ENCODE data around the gene HOMER2. TPM values are rescaled to one million over a fixed set of nuclear protein-coding genes. Genes with fewer than 3 reads are reported as not detected.

The HOMER2 gene
- total and polyA plus RNA-seq, 9 of the 15 experiments (the other 6 are each of a cell fraction or from before 2014, with no cell fraction given) = 0.13 to 0.47 (median 0.29) TPM; not detected in 1

- Histone ChIP-seq H3K27me3 (ENCODE audit: control insufficient read depth in 2 of 2, insufficient read depth in 2 of 2, low read length in 2 of 2) (peaks cover 35 to 66% of the 10 kb centered on the region in 2 experiments), H3K79me2 (ENCODE audit: control insufficient read depth, insufficient read depth, low read length) (no peaks in the 10 kb centered on the region), H3K4me2 (ENCODE audit: insufficient read depth, low read length) (no peak overlapping the region), H3K4me1 (replicated peaks in 1 of 2; ENCODE audit: control insufficient read depth in 2 of 2, insufficient read depth in 2 of 2, low read length in 2 of 2) (no peaks in the 10 kb centered on the region), H3K9ac (ENCODE audit: insufficient read depth in 1 of 2, low read depth in 2 of 2, low read length in 2 of 2) (no peak overlapping the region), H3K9me3 (replicated peaks; ENCODE audit: control insufficient read depth, insufficient read depth, low read depth, low read length) (no peaks in the 10 kb centered on the region), H4K20me1 (replicated peaks; ENCODE audit: control insufficient read depth, insufficient read depth, low read length) (no peaks in the 10 kb centered on the region), H2AFZ (ENCODE audit: low read depth, low read length) (no peak overlapping the region), H3K4me3 (no peak overlapping the region), H3K9me1 (ENCODE audit: control insufficient read depth, insufficient read depth, low read length) (no peaks in the 10 kb centered on the region), H3K27ac (ENCODE audit: extremely low read depth, low read depth, low read length) (no peak overlapping the region), H3K36me3 (ENCODE audit: control insufficient read depth, insufficient read depth, low read length) (no peaks in the 10 kb centered on the region)
- TF ChIP-seq MED1 (CRISPR knock-in tag; IDR thresholded peaks at IDR 0.05; ENCODE audit: borderline replicate concordance) (no peak), RBM15 (IDR thresholded peaks at IDR 0.05; ENCODE audit: insufficient read depth, low read length) (no peak), ZNF778 (CRISPR knock-in tag; IDR thresholded peaks at IDR 0.05) (no peak), SNIP1 (IDR thresholded peaks at IDR 0.05; ENCODE audit: low read depth) (no peak), MLLT1 (IDR thresholded peaks at IDR 0.05) (no peak), CBFA2T2 (conservative IDR thresholded peaks at IDR 0.05) (no peak), BRF1 (IDR thresholded peaks at IDR 0.05; ENCODE audit: borderline replicate concordance, extremely low read depth, insufficient read length) (no peak), PRMT5 (CRISPR knock-in tag; IDR thresholded peaks at IDR 0.05) (no peak)
- POLR2A ChIA-PET = no interaction called here
- FAIRE-seq = no peak
- DNase-seq (ENCODE audit: extremely low read depth in 1 of 4, low spot score in 3 of 4) = no peak
- BruUV-seq (replicated peaks) = no TSS peak
- CTCF ChIA-PET (ENCODE audit: low intra/inter-chr PET ratio) = no interaction called here
- 0% methylated on average over 6 of the region's 6 CpGs for WGBS (ENCODE audit: insufficient coverage, low coverage, missing lambda C conversion rate)
- no peak for ATAC-seq
- intact Hi-C loops (cut with micrococcal nuclease) = no loop called here
- in situ Hi-C loops (cut with MboI) = no loop called here
Measured at GRCh38 chr15:82918162-82918561, 34.4 kb downstream of the HOMER2 start.

Data from K562 (cell line).